AG04449 (cell line): ENCODE data around the gene GABBR2.
"Not testable (repeated sequence)": the region's sequence is repeated elsewhere in the genome, so short reads cannot be mapped to it uniquely, and the experiment has no call there.

Experiments used
- CTCF ChIA-PET: fragments of 350-600 bp; formaldehyde crosslinking; extraction: SDS; loops from one replicate; lab custom pipeline; 2021; ENCODE audit warnings: antibody characterized with exemption; lab: Yijun Ruan, JAX
- POLR2A ChIA-PET: fragments of 400-600, 350-600 bp; formaldehyde crosslinking; extraction: SDS; loops from one replicate; lab custom pipeline; 2020; ENCODE audit warnings: antibody characterized with exemption, inconsistent platforms; lab: Yijun Ruan, JAX
- DNase-seq: peaks from one replicate; pipeline ENCODE4 v3.0.0-alpha.2; 2010; ENCODE audit warnings: low read depth, low spot score
- H3K4me3 ChIP-seq: 2 replicates; pipeline ENCODE4 v1.5.1; 2011; ENCODE audit warnings: low read depth, mild to moderate bottlenecking, control low read depth, low read length
- TF ChIP-seq, protein P1 (sequence below): IDR thresholded peaks from one replicate; pipeline ENCODE4 v1.5.1; 2011; ENCODE audit warnings: mild to moderate bottlenecking, moderate library complexity, low read length, control low read depth, inconsistent platforms; ENCODE audit not compliant: insufficient read depth; ENCODE audit errors: missing control alignments

GABBR2 gene

GRCh38 chr9:98686961-98687855 is 21.5 kb downstream of the GABBR2 start:
- ChIA-PET CTCF (no interaction called here), POLR2A (no interaction called here)
- TF ChIP-seq, protein P1, sequence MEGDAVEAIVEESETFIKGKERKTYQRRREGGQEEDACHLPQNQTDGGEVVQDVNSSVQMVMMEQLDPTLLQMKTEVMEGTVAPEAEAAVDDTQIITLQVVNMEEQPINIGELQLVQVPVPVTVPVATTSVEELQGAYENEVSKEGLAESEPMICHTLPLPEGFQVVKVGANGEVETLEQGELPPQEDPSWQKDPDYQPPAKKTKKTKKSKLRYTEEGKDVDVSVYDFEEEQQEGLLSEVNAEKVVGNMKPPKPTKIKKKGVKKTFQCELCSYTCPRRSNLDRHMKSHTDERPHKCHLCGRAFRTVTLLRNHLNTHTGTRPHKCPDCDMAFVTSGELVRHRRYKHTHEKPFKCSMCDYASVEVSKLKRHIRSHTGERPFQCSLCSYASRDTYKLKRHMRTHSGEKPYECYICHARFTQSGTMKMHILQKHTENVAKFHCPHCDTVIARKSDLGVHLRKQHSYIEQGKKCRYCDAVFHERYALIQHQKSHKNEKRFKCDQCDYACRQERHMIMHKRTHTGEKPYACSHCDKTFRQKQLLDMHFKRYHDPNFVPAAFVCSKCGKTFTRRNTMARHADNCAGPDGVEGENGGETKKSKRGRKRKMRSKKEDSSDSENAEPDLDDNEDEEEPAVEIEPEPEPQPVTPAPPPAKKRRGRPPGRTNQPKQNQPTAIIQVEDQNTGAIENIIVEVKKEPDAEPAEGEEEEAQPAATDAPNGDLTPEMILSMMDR = no peak
- DNase-seq = no peak
- H3K4me3 ChIP-seq = no peak overlapping the region

DNA sequence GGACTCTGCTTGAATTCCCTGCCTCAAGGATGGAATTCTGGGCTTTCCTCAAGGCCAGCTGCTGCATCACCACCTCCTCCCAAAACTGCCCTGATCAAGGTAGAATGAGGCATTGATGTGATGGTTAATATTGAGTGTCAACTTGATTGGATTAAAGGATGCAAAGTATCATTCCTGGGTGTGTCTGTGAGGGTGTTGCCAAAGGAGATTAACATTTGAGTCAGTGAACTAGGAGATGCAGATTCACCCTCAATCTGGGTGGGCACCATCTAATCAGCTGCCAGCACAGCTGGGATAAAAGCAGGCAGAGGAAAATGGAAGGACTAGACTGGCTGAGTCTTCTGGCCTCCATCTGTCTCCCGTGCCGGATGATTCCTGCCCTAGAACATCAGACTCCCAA is 23.9 kb downstream of the GABBR2 start:
- POLR2A ChIA-PET, H3K4me3 ChIP-seq, DNase-seq: not testable (repeated sequence)
- CTCF ChIA-PET = interaction anchor here (0.7 kb wide), 1 partner anchor 107 kb away, joined by 3 read pairs; no protein-coding TSS in a partner anchor

DNA sequence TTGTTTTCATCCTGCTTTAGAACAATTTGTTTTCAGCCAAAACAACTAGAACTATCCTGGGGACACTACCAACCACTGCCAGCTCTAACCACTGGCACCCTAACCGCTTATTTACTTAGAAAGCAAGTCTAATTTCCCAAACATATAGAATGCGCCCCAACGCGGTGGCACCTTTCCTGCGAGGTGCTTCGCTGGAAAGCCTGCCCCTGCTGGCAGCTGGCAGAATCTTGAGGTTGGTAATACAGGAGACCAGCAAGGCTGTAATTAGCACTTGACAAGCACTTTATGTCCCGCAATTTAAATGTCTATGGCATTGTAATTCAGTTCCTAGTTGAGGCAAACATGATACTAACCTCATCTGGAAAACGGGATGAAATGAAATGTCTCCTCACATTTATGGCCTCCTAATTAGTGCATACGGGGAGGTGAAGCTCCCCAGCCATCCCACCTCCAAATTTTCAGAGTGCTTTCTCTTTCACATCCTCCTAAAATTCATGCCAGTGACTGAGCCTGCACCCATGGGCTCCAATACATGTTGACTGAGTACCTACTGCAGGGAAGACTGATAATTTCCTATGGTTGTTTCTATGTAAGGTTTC is 30.4 kb downstream of the GABBR2 start:
- H3K4me3 ChIP-seq = no peak overlapping the region
- CTCF ChIA-PET = interaction anchor here (1.0 to 2.1 kb wide), 3 partner anchors 9 to 19 kb away, joined by 3 to 8 read pairs (median 5); no protein-coding TSS in a partner anchor
- no peak for DNase-seq
- POLR2A ChIA-PET = no interaction called here
- TF ChIP-seq, protein P1 = peak; percentile 47

DNA sequence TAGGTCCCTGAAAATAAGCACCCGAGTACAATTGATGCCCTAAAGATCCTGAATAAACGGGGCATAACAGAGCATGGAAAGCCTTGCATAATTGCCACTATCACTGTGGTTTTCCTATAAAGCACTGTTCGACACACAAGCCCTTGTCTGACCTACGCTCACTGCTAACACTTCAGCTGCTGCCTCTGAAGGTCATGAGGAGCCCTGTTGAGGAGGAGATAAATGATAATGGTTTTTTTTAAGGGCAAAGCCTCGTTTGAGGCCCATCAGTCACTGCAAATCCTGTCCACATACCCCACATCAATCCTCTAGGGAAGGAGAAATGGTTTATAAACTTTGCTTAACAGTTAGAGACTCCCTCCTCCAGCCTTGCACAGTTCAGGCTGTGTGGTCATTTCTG is 35.1 kb downstream of the GABBR2 start:
- H3K4me3 ChIP-seq = no peak overlapping the region
- TF ChIP-seq, protein P1 = no peak
- POLR2A ChIA-PET = no interaction called here
- no peak for DNase-seq
- CTCF ChIA-PET = no interaction called here

GRCh38 chr9:98667005-98667640 is 41.6 kb downstream of the GABBR2 start:
- no peak for DNase-seq
- no peak overlapping the region for H3K4me3 ChIP-seq
- ChIA-PET POLR2A (no interaction called here), CTCF (interaction anchor here (0.6 to 1.4 kb wide), 5 partner anchors 13 to 351 kb away, joined by 3 to 5 read pairs (median 3); no protein-coding TSS in a partner anchor)
- TF ChIP-seq, protein P1 = no peak

DNA sequence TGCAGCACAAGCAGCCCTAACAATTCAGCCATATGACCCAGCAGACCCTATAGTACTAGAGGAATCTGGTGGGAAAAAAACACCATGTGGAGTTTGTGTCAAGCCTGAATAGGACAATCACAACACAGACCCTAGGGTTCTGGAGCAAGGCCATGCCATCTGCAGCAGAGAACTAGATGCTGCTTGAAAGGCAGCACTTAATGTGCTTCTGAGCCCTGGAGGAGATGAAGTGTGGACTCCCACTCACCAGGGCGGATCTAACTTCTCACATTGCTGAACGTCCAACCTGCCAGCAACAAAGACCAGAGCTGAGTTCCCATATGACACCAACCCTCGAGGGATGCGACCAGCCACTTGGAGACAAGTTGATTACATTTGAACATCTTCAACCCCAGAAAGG is 43.2 kb downstream of the GABBR2 start:
- no peak overlapping the region for H3K4me3 ChIP-seq
- ChIA-PET CTCF (no interaction called here), POLR2A (no interaction called here)
- no peak for DNase-seq
- TF ChIP-seq, protein P1 = no peak
